Liver (tissue), 9 donors: Measurements from ENCODE around the gene SHISAL1. TPM values are rescaled to one million over a fixed set of nuclear protein-coding genes. Genes with fewer than 3 reads are reported as not detected.

ENCODE experiments used
- DNase-seq: peaks from one replicate; pipeline ENCODE4 v3.0.0-alpha.2; 2017; ENCODE audit warnings: low spot score
- H3K27ac ChIP-seq, 2 donors: one replicate each; pipeline ENCODE4 v1.7.0; 2013; ENCODE audit warnings: inconsistent platforms in 2 of 2, low read length in 2 of 2, control low read depth in 1 of 2, low read depth in 1 of 2, mild to moderate bottlenecking in 1 of 2
- H3K27me3 ChIP-seq, 4 donors: one replicate each; pipeline versions ENCODE4 v1.6.1 to v1.7.0; 2013; ENCODE audit warnings: low read length in 3 of 4, inconsistent platforms in 1 of 4, mild to moderate bottlenecking in 1 of 4, moderate library complexity in 1 of 4; ENCODE audit not compliant: control insufficient read depth in 4 of 4, insufficient read depth in 4 of 4
- H3K36me3 ChIP-seq, 4 donors: one replicate each; pipeline versions ENCODE4 v1.6.1 to v1.7.0; 2013; ENCODE audit warnings: low read length in 3 of 4, mild to moderate bottlenecking in 3 of 4, low read depth in 1 of 4, moderate library complexity in 1 of 4; ENCODE audit not compliant: control insufficient read depth in 4 of 4, insufficient read depth in 3 of 4
- H3K4me1 ChIP-seq, 4 donors: one replicate each; pipeline versions ENCODE4 v1.6.1 to v1.7.0; 2013; ENCODE audit warnings: low read length in 3 of 4, mild to moderate bottlenecking in 3 of 4, moderate library complexity in 1 of 4; ENCODE audit not compliant: control insufficient read depth in 4 of 4, insufficient read depth in 4 of 4
- H3K4me3 ChIP-seq, 3 donors: one replicate each; pipeline versions ENCODE4 v1.6.1 to v1.7.0; 2013; ENCODE audit warnings: low read length in 3 of 3, control low read depth in 1 of 3, low read depth in 1 of 3, mild to moderate bottlenecking in 1 of 3
- H3K9ac ChIP-seq, 2 donors: one replicate each; pipeline ENCODE4 v1.7.0; 2013; ENCODE audit warnings: low read length in 2 of 2, mild to moderate bottlenecking in 2 of 2, moderate library complexity in 2 of 2, control low read depth in 1 of 2, low read depth in 1 of 2
- H3K9me3 ChIP-seq, 4 donors: one replicate each; pipeline versions ENCODE4 v1.6.1 to v1.7.0; 2013; ENCODE audit warnings: low read length in 3 of 4; ENCODE audit not compliant: control insufficient read depth in 4 of 4
- ATF3 ChIP-seq: IDR thresholded peaks from 2 replicates; pipeline ENCODE4 v1.6.1; 2016; ENCODE audit warnings: antibody characterized with exemption
- CTCF ChIP-seq: fragments of 150-350 bp; IDR thresholded peaks from 2 replicates; pipeline ENCODE4 v1.5.1; 2017; ENCODE audit warnings: improper control_type of control experiment, low read depth, low read length; ENCODE audit not compliant: missing input control
- EGR1 ChIP-seq, 2 donors: IDR thresholded peaks; 2 replicates each; pipeline ENCODE4 v1.6.1; 2016 to 2018; ENCODE audit warnings: antibody characterized with exemption in 2 of 2, low read depth in 2 of 2
- FOXA1 ChIP-seq: IDR thresholded peaks from 2 replicates; pipeline ENCODE4 v1.6.1; 2016; ENCODE audit warnings: antibody characterized with exemption
- FOXA2 ChIP-seq: IDR thresholded peaks from 2 replicates; pipeline ENCODE4 v1.6.1; 2016; ENCODE audit warnings: antibody characterized with exemption
- GABPA ChIP-seq, 2 donors: IDR thresholded peaks in 1 of 2; conservative IDR thresholded peaks in 1 of 2; 2 replicates each; pipeline ENCODE4 v1.6.1; 2016; ENCODE audit warnings: antibody characterized with exemption in 2 of 2, mild to moderate bottlenecking in 1 of 2, moderate library complexity in 1 of 2
- HNF4A ChIP-seq, 2 donors: conservative IDR thresholded peaks; 2 replicates each; pipeline ENCODE4 v1.6.1; 2016; ENCODE audit warnings: antibody characterized with exemption in 2 of 2, mild to moderate bottlenecking in 2 of 2
- HNF4G ChIP-seq: IDR thresholded peaks from 2 replicates; pipeline ENCODE4 v1.6.1; 2016; ENCODE audit warnings: antibody characterized with exemption
- JUND ChIP-seq, 2 donors: IDR thresholded peaks; 2 replicates each; pipeline ENCODE4 v1.6.1; 2016; ENCODE audit warnings: antibody characterized with exemption in 2 of 2
- MAX ChIP-seq: IDR thresholded peaks from 2 replicates; pipeline ENCODE4 v1.6.1; 2016; ENCODE audit warnings: antibody characterized with exemption
- NR2F2 ChIP-seq: IDR thresholded peaks from 2 replicates; pipeline ENCODE4 v1.6.1; 2016; ENCODE audit warnings: antibody characterized with exemption
- REST ChIP-seq: IDR thresholded peaks from 2 replicates; pipeline ENCODE4 v1.6.1; 2016; ENCODE audit warnings: antibody characterized with exemption, mild to moderate bottlenecking
- RXRA ChIP-seq, 2 donors: IDR thresholded peaks; 2 replicates each; pipeline ENCODE4 v1.6.1; 2017 to 2018; ENCODE audit warnings: antibody characterized with exemption in 2 of 2, mild to moderate bottlenecking in 1 of 2
- SP1 ChIP-seq: IDR thresholded peaks from 2 replicates; pipeline ENCODE4 v1.6.1; 2018; ENCODE audit warnings: antibody characterized with exemption, mild to moderate bottlenecking
- TAF1 ChIP-seq: conservative IDR thresholded peaks from 2 replicates; pipeline ENCODE4 v1.6.1; 2016; ENCODE audit warnings: antibody characterized with exemption, mild to moderate bottlenecking
- YY1 ChIP-seq: IDR thresholded peaks from 2 replicates; pipeline ENCODE4 v1.6.1; 2016; ENCODE audit warnings: antibody characterized with exemption, mild to moderate bottlenecking
- WGBS: extraction: QIAGEN DNeasy Blood & Tissue Kit; methylation state at CpG from one replicate; pipeline ENCODE4 v1.1.7; 2013; 5-methylcytosine and 5-hydroxymethylcytosine counted together
- polyA plus RNA-seq, 2 donors: library from polyadenylated mRNA; stranded (reverse) in 1 of 2; unstranded in 1 of 2; fragments of 200-250 nt in 1 of 2; fragments of >200 nt in 1 of 2; fragmentation: Nextera tagmentation in 1 of 2; extraction: Ambion mirVana in 1 of 2; gene quantifications; one replicate each; pipeline versions ENCODE4 v1.2.1 to v1.2.3, GENCODE V29; 2013 to 2015
- total RNA-seq, 2 donors: library from RNA; depleted of rRNA; stranded (reverse); fragments of >200 nt; gene quantifications; one replicate each; pipeline ENCODE4 v1.2.3, GENCODE V29; 2014
- TF ChIP-seq, protein P1 (sequence below): IDR thresholded peaks from 2 replicates; pipeline ENCODE4 v1.6.1; 2016; ENCODE audit warnings: antibody characterized with exemption
- donor health status: healthy.
- donor health status: healthy.
- donor health status: healthy.
- donor health status: healthy.
- donor health status: healthy.

Gene SHISAL1
- total and polyA plus RNA-seq, 4 donors, result 0.07 to 0.17 (median 0.13) TPM

DNA sequence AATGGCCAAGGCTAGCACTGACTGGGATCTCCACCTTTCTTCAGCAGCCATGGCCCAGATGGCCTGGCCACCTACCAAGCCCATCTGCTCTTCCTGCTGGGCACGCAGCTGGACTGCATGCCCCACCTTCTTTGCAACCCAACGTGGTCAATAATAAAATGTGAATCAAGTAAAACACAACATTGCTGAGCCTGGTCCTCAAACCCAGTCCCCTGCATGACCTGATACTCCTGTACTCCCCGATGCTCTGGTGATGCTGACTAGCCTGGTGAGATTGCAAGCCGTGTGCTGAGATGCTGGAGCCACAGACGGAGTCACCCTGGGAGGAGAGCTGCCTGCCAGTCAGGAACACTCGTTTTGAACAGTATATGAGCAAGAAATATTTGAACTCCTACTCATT, 98.0 kb downstream of the SHISAL1 start:
- DNase-seq, result no peak
- WGBS, result 70% methylated on average over 6 of the region's 6 CpGs
- Histone ChIP-seq H3K36me3 (no peaks in the 10 kb centered on the region), H3K9ac (no peak overlapping the region), H3K27me3 (no peaks in the 10 kb centered on the region), H3K27ac (no peak overlapping the region), H3K4me1 (no peaks in the 10 kb centered on the region), H3K9me3 (peaks cover 0 to 3% (median 2%) of the 10 kb centered on the region in 4 donors), H3K4me3 (no peak overlapping the region)
- no peak for TF ChIP-seq REST
- no peak for TF ChIP-seq YY1
- TF ChIP-seq HNF4G, result no peak
- no peak for TF ChIP-seq HNF4A (conservative IDR thresholded peaks at IDR 0.05)
- no peak for TF ChIP-seq TAF1
- no peak for TF ChIP-seq GABPA (IDR thresholded peaks at IDR 0.05 in 1 of 2, conservative IDR thresholded peaks at IDR 0.05 in 1 of 2)
- no peak for TF ChIP-seq MAX

- H3K4me3 ChIP-seq, result no peak overlapping the region
- TF ChIP-seq GABPA (IDR thresholded peaks at IDR 0.05 in 1 of 2, conservative IDR thresholded peaks at IDR 0.05 in 1 of 2), result no peak
- no peak for TF ChIP-seq EGR1 (IDR thresholded peaks at IDR 0.05; ENCODE audit: low read depth in 2 of 2)
- TF ChIP-seq YY1, result no peak
- no peak for TF ChIP-seq HNF4G
- TF ChIP-seq FOXA1, result no peak
- no peak for TF ChIP-seq HNF4A (conservative IDR thresholded peaks at IDR 0.05)
- H3K27ac ChIP-seq, result no peak overlapping the region
- WGBS, result 85% methylated on average over 3 of the region's 3 CpGs
- DNase-seq, result no peak
- no peaks in the 10 kb centered on the region for H3K27me3 ChIP-seq
- H3K9ac ChIP-seq, result no peak overlapping the region
- H3K4me1 ChIP-seq, result no peaks in the 10 kb centered on the region
- H3K9me3 ChIP-seq, result peaks cover 2 to 5% (median 3%) of the 10 kb centered on the region in 4 donors
- H3K36me3 ChIP-seq, result no peaks in the 10 kb centered on the region
These were observed 98.6 kb downstream of the SHISAL1 start for GRCh38 chr22:44214187-44214586.

- Histone ChIP-seq H3K4me1 (no peaks in the 10 kb centered on the region), H3K27me3 (no peaks in the 10 kb centered on the region), H3K4me3 (no peak overlapping the region)
- TF ChIP-seq JUND (IDR thresholded peaks at IDR 0.05) (no peak), TAF1 (no peak), GABPA (IDR thresholded peaks at IDR 0.05 in 1 of 2, conservative IDR thresholded peaks at IDR 0.05 in 1 of 2) (no peak), FOXA1 (no peak), FOXA2 (no peak), SP1 (no peak), HNF4G (no peak), ATF3 (no peak), RXRA (IDR thresholded peaks at IDR 0.05) (no peak), HNF4A (conservative IDR thresholded peaks at IDR 0.05) (no peak), EGR1 (IDR thresholded peaks at IDR 0.05; ENCODE audit: low read depth in 2 of 2) (no peak), MAX (no peak), CTCF (no peak), NR2F2 (no peak)
- TF ChIP-seq, protein P1, sequence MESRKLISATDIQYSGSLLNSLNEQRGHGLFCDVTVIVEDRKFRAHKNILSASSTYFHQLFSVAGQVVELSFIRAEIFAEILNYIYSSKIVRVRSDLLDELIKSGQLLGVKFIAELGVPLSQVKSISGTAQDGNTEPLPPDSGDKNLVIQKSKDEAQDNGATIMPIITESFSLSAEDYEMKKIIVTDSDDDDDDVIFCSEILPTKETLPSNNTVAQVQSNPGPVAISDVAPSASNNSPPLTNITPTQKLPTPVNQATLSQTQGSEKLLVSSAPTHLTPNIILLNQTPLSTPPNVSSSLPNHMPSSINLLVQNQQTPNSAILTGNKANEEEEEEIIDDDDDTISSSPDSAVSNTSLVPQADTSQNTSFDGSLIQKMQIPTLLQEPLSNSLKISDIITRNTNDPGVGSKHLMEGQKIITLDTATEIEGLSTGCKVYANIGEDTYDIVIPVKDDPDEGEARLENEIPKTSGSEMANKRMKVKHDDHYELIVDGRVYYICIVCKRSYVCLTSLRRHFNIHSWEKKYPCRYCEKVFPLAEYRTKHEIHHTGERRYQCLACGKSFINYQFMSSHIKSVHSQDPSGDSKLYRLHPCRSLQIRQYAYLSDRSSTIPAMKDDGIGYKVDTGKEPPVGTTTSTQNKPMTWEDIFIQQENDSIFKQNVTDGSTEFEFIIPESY, result no peak
These were observed 99.2 kb downstream of the SHISAL1 start for GRCh38 chr22:44213489-44214043.

More at GRCh38 chr22:44213489-44214043, 99.2 kb downstream of the SHISAL1 start:
- no peaks in the 10 kb centered on the region for H3K36me3 ChIP-seq
- no peak overlapping the region for H3K27ac ChIP-seq
- DNase-seq, result no peak
- 73% methylated on average over 3 of the region's 3 CpGs for WGBS
- H3K9ac ChIP-seq, result no peak overlapping the region
- peaks cover 2 to 5% (median 3%) of the 10 kb centered on the region in 4 donors for H3K9me3 ChIP-seq
